GM21786 (cell line): Measurements from ENCODE around the gene SARS1.

Experiments used
- ATAC-seq: cut with Tn5 transposase; IDR thresholded peaks from one replicate; pipeline ENCODE4 v1.9.1; 2021; ENCODE audit not compliant: unreplicated experiment

Gene SARS1

DNA sequence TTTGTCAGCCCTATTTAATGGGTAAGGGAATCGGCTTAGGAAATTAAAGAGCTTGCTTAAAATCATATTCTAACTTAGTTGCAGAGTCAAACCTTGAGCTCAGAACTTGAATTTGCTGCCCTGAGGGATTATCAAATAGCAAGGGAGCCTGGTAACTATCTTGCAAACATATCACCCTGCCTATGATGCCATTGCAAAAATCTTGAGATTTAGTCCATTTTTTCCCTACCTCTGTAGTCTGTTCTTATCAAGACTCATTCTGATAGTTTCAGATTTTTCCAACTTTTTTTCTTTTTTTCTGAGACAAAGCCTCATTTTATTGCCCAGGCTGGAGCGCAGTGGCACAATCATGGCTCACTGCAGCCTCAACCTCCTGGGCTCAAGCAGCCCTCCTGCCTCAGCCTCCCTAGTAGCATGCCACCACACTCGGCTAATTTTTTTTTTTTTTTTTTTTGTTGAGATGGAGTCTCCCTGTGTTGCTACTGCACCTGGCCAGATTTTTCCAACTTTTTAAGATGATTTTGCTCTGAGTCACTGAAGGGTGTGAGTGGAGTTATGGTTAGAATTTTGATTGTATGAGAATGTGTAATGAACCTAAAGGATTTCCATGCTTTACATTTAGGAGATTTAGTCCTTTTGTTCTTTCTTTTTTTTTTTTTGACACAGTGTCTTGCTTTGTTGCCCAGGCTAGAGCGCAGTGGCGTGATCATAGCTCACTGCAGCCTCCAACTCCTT is 12.2 kb downstream of the SARS1 start:
- no peak for ATAC-seq

DNA sequence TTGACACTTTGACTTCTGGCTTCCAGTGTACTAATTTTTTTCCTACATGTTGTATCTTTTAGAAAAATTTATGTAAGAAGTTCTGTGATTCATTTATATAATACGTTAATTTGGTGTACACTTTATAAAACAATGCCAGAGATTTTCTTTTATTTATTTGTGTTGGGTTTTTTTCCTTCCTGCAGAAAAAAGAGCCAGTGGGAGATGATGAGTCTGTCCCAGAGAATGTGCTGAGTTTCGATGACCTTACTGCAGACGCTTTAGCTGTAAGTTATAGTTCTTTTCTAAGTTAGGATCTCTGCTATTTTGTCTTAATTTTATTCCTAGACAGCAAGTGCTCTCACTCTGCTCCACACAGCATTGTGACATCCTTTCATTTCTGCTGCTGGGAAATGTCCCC is 14.4 kb downstream of the SARS1 start:
- no peak for ATAC-seq

DNA sequence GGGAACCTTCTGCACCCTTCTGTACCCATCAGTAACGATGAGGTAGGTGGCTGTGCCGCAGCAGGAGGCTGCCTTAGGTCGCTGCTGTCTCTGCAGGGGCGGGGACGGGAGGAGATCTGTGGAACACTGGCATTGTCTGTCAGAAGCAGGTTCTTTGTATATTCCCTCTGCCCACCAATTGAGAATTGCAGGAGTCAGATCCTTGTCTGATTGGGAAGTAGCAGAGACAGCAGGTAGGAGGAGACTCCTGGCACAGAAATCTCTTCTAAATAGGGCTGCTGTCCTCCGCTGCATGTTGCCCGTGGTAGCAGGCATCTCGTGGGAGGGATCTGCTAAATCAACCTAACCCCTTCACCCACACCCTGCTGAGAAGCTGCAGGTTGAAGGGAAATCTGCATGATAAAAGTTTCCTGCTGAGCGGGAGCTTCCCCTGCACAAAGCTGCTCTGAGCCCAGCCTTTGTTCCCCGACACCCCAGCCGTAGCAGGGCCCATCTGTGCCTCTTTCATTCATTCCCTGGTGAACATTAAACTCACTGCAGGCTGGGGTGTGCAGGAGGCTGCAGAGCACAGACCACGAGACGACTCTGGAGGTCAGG is 15.9 kb downstream of the SARS1 start:
- no peak for ATAC-seq

DNA sequence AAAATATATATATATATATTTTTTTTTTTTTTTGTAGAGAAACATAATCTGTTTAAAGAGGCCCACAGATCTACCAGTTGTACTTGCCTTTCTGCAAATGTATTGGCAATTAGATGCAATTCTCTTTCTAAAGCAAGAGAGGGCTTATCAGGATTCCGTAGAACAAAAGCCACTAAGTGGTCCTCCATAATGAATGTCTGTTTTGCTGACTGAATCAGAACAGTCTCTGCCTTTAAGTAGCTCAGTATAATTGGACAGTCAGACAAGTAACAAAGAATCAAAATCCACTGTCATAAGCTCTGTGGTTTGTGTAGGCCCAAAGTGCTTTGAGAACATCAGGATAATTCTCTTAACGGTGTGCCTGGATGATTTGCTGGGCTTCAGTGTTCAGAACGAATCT is 17.3 kb downstream of the SARS1 start:
- no peak for ATAC-seq

DNA sequence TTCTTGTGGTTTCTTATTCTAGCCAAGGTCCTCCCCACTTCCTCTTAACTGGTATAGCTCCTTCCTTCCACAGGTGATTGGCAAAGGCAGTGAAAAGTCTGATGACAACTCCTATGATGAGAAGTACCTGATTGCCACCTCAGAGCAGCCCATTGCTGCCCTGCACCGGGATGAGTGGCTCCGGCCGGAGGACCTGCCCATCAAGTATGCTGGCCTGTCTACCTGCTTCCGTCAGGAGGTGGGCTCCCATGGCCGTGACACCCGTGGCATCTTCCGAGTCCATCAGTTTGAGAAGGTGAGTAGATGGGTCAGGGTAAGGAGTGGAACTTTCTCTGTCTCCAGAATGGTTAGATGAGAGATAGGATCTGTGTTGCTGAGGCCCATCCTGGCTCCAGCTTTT is 21.4 kb downstream of the SARS1 start:
- no peak for ATAC-seq

DNA sequence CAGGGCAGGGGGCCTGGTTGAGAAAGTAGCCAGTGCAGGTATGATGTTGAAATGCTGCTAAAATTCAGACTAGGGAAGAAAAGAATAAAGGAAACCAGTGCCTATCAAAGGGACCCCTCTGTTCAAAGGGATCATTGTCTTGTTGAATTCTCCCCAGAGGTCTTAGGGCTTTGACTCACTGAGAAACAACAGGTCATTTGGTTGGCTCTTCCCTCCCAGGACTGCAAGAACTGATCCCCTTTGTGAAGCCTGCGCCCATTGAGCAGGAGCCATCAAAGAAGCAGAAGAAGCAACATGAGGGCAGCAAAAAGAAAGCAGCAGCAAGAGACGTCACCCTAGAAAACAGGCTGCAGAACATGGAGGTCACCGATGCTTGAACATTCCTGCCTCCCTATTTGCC is 23.8 kb downstream of the SARS1 start:
- no peak for ATAC-seq

DNA sequence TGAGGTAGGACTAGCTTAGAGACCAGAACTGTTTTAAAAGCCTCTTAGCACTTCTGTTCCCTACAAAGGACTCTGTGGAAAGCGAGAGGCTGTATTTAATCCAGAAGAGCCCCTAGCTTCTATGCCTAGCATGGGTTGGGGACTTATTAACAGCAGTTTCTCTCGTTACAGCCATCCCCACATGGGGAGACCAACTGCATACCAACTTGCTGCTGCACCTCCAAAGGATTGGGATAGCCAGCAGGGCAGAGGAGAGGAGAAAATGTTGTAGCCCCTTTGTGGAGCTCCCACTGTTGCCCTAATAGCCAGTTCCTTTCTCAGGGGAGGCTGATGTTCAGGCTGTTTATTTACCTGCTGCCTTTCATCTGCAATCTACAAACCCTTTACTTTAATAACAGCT is 24.7 kb downstream of the SARS1 start:
- no peak for ATAC-seq

DNA sequence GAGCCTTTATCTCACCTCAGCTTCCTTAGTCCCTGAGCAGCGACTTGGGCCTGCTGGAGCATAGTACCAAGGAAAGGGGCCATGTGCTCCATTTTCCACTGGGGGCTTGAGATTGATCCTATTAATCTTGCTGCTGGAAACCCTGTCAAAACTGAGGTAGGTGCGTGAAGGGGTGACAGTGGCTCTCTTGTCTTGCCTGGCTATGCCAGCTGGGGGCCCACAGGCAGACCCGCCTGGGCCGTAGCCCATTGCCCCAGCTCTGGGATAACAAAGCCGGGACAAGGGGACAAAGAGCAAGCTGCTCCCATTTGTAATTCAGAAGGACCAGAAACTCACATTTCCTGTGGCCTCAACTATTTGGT is 25.3 kb downstream of the SARS1 start:
- no peak for ATAC-seq

DNA sequence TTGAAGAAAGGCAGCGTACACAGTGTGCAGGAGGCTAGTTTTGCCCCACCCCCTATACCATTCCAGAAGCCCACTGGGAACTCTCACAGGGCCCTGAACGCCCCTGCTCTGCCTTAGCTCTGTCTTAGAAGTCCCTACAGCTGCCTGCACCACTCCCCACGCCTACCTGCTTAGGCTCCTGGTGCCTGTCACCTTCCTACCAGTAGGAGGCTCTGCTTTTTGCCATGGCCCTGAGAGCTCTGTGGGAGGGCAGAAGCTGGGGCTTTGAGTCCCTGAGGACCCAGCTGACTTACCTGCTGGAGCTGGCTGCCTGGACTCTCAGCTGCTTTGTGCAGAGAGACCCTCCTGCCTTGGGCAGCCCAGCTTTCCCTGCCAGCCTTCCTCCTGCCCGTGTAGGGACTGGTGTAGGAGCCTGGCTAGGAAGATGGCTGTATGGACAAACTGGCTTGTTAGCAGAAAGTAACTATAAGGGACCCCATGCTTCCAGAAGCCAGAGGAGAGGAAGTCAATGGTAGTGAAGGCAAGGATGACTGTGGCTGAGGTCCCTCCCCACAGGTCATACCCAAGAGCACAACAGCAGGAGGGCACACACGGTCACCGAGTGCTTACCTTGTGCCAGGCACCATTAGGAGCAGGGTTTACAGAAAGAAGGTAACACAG is 25.8 kb downstream of the SARS1 start:
- ATAC-seq: peak; percentile 74

DNA sequence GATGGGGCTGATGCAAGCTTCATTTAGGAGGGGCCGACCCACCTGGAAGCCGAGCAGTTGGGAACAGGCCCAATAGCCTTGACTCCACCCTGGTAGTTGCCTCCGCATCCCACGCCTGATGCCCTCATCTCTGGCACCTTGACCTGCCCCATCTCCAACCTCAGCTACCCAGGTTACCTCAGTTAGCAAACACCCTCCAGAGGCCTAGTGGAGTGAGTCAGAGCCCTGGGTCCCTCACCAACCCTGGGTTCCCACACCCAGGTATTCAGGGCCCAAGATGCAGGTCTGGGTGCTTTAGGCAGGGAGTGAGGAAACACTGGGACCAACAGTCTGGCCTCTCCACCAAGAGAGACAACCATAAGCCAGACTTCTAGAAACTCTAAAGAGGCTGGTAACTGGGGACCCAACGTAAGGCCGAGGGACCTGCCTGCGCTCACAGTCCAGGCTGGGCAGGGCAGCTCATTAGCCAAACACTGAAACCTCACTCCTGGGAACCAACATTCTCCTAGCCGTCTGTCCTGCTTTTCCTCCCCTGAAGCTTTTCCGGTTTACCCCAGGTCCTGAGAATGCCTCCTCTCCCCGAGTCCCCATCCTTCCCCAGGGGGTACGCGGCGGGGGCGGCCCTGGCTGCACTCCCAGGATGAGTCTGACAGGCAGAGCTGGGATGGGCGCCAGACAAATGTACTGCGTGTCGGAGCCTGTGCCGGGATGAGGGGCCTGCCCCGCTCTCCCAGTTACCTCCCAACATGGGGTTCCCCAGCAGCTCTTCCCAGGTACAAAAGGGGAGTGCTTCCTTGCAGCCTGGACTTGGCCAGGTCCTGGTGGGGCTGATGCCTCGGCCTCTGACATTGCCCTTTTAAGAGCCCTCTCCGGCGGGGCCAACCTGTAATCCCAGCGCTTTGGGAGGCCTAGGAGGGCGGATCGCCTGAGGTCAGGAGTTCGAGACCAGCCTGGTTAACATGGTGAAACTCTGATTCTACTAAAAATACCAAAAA is 26.7 kb downstream of the SARS1 start:
- no peak for ATAC-seq

DNA sequence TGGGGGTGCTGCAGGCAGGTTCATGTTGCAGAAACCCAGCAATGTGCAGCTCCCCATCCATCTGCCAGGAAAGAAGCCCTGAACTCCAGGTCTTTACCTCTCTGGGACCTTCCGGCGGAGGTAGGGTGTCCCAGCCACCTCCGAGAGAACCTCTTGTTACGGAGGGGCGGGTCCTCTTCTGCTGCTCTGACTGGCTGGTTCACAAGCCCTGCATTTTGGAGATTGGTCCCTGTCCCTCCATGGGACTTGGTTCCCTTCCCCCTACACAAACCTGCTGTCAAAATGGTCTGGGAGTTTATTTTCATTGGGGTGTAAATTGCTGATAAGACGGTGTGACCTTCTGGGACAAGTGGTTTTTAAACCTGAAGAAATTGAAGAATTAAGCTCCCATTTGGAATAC is 27.6 kb downstream of the SARS1 start:
- ATAC-seq: no peak

DNA sequence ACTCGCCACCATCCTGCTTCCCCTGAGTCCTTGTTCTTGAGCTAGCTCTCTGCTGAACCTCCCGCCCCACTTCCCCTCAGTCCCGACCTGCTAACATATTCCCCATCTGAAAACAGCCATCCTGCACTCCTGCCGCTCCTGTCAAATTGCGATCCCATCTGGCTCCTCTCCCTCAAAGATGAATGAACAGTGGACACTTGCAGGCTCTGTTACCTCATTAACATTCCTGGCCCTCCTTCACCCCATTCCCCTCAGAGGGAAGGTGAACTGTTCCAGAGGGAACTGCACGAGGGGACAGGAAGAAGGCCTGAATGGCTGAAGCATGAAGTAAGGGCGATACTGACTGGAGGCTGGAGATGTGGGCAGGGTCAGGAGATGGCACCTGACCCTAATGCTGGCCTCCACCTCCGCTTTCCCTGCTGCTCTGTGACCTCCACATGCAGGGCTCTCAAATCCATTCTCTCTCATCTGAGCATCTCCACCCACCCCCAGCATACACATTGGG is 28.2 kb downstream of the SARS1 start:
- ATAC-seq: no peak

DNA sequence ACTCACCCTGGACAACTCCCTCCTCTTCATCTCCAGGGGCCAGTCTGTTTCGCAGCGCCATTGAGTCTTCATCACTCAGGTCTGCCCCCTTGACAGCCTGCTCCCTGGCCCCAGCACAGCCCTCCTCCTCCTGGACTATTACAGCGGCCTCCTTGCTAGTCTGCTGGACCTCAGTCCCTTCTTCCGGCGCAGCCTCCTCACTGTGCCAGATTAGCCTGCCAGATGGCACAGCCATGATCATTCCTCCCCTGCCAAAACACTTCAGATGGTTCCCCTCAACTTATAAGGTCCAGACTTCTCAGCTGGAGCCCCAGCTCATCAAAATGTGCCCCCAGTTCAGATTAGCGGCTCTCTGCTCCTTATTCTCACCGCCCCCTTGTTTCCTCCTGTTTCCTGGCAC is 28.7 kb downstream of the SARS1 start:
- ATAC-seq: no peak

DNA sequence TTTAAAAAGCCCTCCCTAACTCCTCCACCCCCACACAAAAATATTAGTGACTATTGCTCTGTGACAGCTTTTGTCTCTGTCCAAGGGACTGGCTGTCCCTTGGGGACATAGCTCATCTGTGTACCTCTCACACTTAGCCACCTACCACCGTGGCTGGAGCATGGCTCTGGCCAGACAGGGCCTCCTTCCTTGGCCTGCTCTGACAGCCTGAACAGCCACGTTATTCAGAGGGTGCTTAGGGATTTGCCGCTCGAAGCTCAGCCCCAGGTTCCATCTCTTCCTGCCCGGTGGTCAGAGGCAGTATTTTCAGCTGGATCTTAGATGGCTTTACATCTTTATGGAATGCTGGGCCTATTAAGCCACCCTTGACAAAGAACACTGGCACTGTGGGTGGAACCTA is 29.5 kb downstream of the SARS1 start:
- no peak for ATAC-seq

DNA sequence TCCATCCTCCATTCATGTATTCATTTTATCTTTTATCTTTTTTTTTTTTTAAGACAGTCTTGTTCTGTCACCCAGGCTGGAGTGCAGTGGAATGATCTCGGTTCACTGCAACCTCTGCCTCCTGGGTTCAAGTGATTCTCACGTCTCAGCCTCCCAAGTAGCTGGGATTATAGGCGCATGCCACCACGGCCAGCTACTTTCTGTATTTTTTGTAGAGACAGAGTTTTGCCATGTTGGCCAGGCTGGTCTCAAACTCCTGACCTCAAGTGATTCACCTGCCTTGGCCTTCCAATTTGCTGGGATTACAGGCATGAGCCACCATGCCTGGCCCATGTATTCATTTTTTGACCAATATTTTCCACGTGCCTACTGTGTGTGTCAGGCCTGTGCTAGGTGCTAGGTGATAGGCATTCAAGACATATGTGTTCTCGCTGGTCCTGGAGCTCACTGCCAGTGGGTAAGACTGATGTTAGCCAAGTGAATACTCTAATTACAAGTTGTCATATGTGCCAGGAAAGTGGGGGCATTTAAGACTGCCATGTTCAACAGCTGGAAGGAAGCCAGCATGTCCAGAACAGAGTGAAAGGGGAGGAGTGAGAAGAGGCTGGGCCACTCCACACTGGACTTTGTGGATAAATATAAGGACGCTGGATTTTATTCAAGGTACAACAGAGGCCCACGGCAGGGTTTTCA is 30.3 kb downstream of the SARS1 start:
- no peak for ATAC-seq

DNA sequence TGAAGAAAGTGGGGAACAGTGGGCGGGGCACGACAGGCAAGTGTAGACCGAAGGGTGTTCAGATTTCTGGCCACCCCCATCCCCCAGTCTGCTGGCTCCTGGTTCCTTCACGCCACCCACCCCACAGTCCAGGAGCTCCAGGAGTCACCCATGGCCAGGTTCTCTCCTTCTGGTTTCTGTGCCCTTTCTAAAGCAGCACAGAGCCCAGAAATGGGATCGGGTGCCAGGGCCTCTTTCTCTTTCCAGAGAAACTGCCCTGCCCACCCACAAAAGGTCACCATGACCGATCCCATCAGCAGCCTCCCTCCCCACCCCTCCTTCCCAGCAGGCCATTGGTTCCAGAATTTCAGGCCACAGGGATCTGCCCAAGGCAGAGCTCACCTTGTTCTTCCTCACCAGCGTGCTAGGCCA is 32.4 kb downstream of the SARS1 start:
- no peak for ATAC-seq

DNA sequence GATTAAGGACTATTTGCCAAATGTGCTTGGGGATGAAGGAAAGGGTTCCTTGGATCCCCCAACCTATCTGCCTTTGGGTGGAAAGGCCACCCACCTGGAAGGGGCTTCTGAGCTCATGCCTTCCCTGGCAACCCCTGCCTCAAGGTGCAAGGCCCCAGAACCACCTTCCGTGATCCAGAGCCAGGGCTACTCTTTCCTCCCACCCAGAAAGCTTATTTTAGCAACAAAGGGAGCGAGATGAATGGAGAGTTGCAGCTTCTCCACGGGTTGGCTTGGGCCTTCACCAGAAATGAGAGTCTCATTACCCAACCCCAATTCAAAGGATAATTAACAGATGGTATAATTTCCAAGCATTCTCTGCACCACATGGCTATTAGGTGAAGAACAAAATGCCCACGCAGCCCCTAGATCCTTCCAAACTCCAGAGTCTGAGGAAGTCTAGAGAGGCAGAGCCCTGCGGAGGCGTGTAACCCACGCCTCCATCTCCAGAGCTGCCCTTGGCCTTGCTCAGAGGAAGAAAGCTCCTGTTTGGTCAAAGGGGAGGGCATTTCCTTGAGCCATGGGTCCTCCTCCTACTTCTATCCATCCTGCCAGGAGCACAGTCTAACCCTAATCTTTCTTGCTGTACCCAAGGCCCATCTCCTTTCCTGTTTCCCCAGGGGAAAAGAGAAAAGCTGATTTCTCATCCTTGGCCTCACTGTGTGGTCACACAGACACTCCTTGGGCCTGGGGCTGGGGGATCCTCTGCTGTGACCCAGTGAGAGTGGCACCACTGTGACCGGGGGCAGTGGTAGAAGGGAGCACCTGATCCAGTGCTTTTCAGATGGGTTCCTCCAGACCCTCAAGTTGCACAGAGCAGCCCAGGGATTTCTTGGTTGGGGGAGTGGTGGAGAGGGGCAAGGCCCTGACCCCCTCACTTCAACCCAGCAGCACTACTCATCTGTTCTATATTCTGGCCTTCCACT is 34.0 kb downstream of the SARS1 start:
- ATAC-seq: no peak

DNA sequence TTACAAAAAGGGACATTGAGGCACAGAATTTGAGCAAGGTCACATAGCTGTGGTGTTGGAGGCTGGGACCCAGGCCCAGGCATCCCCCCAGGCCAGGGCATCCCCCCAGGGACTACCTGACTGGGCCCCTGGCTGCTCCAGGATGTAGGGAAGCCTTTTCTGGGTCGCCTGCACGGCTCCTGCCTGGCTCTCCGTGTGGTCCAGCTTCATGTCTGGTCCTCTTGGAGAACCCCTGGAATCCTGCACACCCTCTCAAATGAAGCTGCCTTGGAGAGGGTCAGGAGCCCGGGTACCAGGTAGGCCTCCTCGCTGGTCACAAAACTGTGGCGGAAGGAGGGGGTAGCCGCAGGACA is 34.7 kb downstream of the SARS1 start:
- no peak for ATAC-seq

DNA sequence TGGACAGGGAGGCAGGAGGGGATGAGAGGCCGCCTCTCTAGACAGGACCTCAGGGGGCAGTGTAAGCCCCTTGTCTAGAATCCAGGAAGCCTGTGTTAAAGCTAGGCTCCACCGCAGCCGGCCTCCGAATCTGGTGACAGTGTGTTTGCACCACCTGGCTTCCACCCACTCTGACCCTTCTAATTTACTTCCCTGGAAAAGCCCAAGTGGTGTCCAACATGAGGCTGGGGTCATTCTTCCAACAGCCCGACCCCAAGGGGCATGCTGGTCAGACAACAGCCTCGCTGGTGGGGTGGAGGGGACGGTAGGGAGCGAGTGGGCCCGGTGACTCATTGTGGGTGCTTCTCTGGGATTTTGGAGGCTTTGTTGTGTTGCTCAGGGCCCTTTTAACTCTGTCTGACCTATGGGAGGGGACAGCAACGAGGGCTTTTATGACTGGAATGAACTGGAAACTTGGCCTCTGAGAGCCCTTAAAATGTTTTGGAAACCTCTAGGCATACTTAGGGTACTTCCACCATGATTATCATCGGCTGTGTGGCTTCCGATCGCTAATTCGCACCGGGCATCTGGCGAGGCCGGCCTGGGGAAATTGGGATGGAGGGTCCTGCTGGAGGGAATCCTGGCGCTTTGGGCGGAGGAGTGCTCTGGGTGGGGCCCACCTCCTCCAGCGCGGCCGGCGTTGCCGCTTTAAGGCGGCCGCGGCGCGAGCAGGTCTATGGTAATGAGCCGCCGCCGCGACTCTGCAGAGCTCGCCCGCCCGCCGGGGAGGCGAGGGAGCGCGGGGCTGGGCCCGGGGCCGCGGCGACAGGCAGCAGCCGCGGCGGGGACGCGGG is 35.3 kb downstream of the SARS1 start, which contains the start of gene CELSR2:
TSS of gene CELSR2 (plus strand) at position 743 of the 833 bp plus-strand sequence. CDS start 541 bp downstream, outside the sequence.
- ATAC-seq: peak; percentile 81
